Cardiac muscle cell (in vitro differentiated cells and primary cell): ENCODE data around the gene ADAMTS14. TPM values are rescaled to one million over a fixed set of nuclear protein-coding genes. Genes with fewer than 3 reads are reported as not detected.

Experiments
- DNase-seq, 2 donors: peaks; one replicate each; pipeline versions ENCODE4 v3.0.0 to v3.0.0-alpha.2; 2010 to 2017; ENCODE audit warnings: low read depth in 1 of 2, low spot score in 1 of 2
- H3K27ac ChIP-seq: fragments of 200-600 bp; sonication (generic); 2 replicates; pipeline ENCODE4 v1.5.1; 2016
- H3K27me3 ChIP-seq: fragments of 200-600 bp; sonication (generic); 2 replicates; pipeline ENCODE4 v1.6.0; 2016; ENCODE audit warnings: control low read depth
- H3K36me3 ChIP-seq: fragments of 200-600 bp; sonication (generic); 2 replicates; pipeline ENCODE4 v1.5.1; 2016; ENCODE audit warnings: control low read depth
- H3K4me1 ChIP-seq: fragments of 200-600 bp; sonication (generic); 2 replicates; pipeline ENCODE4 v1.8.1; 2017; ENCODE audit warnings: low read depth, mild to moderate bottlenecking, mixed run types
- H3K4me3 ChIP-seq: fragments of 200-600 bp; sonication (generic); 2 replicates; pipeline ENCODE4 v1.5.1; 2016; ENCODE audit warnings: mild to moderate bottlenecking
- H3K9me3 ChIP-seq: fragments of 200-600 bp; sonication (generic); 2 replicates; pipeline ENCODE4 v1.5.1; 2017; ENCODE audit warnings: low read depth, mild to moderate bottlenecking, control low read depth
- CTCF ChIP-seq: IDR thresholded peaks from 2 replicates; pipeline ENCODE4 v1.5.1; 2012; ENCODE audit warnings: low read depth, mild to moderate bottlenecking, low read length
- polyA plus RNA-seq: library from polyadenylated mRNA; unstranded; fragments of >200 nt; fragmentation: Nextera tagmentation; extraction: Ambion mirVana; gene quantifications from 2 replicates; pipeline ENCODE4 v1.2.1, GENCODE V29; 2016
- total RNA-seq: library from RNA; depleted of rRNA; stranded (reverse); fragments of >200 nt; gene quantifications from 2 replicates; pipeline ENCODE4 v1.2.3, GENCODE V29; 2016

Gene ADAMTS14
- total and polyA plus RNA-seq, 2 experiments from 2014 or later, result 1.2 to 1.9 TPM

- no peak for TF ChIP-seq CTCF
- H3K9me3 ChIP-seq, result no peaks in the 10 kb centered on the region
- no peaks in the 10 kb centered on the region for H3K27me3 ChIP-seq
- no peaks in the 10 kb centered on the region for H3K36me3 ChIP-seq
- H3K4me1 ChIP-seq, result peaks cover 3% of the 10 kb centered on the region
- no peak for DNase-seq
- H3K4me3 ChIP-seq, result no peak overlapping the region
- H3K27ac ChIP-seq, result no peak overlapping the region
Observed at GRCh38 chr10:70777063-70777875, 105.0 kb downstream of the ADAMTS14 start.

GRCh38 chr10:70778267-70778924 is 106.1 kb downstream of the ADAMTS14 start:
- H3K36me3 ChIP-seq, result no peaks in the 10 kb centered on the region
- H3K9me3 ChIP-seq, result no peaks in the 10 kb centered on the region
- H3K4me1 ChIP-seq, result peaks cover 3% of the 10 kb centered on the region
- H3K27me3 ChIP-seq, result no peaks in the 10 kb centered on the region
- no peak overlapping the region for H3K27ac ChIP-seq
- no peak overlapping the region for H3K4me3 ChIP-seq
- DNase-seq, result no peak
- no peak for TF ChIP-seq CTCF

DNA sequence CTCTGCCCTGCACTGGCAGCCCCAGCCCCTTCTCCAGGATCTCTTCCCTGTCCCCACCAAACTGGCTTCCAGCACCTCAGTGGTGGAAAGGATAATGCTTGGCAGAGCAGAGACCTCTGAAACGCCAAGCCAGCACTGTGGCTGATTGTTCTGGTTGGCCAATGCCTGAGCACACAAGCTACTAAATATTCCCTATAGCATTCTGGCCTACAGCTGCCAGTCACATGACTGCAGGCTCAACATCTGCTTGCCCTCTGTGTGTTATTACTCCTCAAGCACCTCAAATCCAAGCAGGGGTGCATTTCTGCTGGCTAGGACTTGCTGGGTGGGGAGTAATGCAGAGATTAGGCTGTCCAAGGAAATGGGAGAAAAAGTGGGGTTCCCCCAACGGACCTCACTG is 106.8 kb downstream of the ADAMTS14 start:
- DNase-seq, result peak in 1 of 2 donors; percentile 17
- Histone ChIP-seq H3K27me3 (no peaks in the 10 kb centered on the region), H3K27ac (no peak overlapping the region), H3K4me3 (no peak overlapping the region), H3K4me1 (peaks cover 3% of the 10 kb centered on the region), H3K36me3 (no peaks in the 10 kb centered on the region), H3K9me3 (no peaks in the 10 kb centered on the region)
- no peak for TF ChIP-seq CTCF

DNA sequence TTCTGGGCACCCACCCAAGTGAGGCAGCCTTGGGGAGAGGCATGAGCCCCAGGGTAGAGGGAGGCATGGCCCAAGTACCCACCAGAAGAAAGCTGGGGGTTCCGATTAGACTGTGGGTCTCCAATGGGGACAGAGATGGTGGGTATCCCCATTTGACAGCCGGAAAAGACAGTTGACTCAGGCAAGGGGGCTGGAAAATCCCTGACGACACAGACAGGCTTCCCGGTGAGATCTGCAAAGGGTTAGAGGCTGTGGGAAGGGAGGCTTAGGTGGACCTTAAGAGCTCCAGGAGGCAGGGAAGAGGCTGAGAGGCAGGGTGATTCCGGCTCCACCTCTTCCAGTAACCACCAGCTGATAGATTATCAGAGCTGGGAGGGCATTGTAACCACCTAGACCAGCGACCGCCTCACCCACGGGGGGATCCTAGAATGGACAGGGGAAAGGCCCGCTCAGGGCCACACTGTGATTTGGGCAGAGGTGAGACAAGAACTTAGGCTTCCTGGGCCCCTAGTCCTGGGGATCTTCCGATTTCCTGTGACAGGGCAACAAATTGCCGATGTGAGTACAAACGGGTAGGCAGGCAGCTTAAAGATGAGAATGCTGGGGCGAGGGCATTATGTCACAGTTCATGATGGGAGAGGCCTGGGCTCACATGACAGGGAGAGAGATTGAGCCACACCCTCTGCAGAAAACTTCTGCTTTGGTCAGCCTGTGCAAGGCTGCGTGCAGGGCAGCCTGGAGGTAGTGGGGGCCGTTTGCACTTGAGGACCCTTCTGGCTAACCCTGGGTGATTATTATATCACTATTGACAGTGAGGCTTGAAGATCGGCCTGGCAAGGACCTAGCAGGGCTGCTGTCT is 107.4 kb downstream of the ADAMTS14 start:
- H3K4me3 ChIP-seq, result no peak overlapping the region
- no peaks in the 10 kb centered on the region for H3K27me3 ChIP-seq
- no peaks in the 10 kb centered on the region for H3K9me3 ChIP-seq
- H3K36me3 ChIP-seq, result no peaks in the 10 kb centered on the region
- no peak overlapping the region for H3K27ac ChIP-seq
- DNase-seq, result no peak
- peaks cover 3% of the 10 kb centered on the region for H3K4me1 ChIP-seq
- TF ChIP-seq CTCF, result no peak

DNA sequence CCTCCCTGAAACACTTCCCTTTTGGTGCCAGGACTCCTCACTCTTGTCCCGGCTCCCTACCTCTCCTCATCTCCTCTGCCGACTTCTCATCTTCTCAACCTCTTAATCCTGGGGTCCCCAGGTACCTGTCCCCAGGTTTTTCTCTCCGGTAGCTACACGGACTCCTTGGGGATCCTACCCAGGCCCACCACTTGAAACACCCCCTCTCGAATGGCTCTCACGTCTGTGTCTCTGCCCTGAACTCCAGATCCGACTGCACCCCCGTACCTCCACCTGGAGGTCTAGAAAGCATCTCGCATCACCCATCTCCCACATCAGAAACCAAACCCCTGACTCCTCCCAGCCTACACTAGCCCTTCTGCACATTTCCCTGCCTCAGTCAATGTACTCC is 108.1 kb downstream of the ADAMTS14 start:
- Histone ChIP-seq H3K27ac (no peak overlapping the region), H3K4me3 (no peak overlapping the region), H3K27me3 (no peaks in the 10 kb centered on the region), H3K9me3 (no peaks in the 10 kb centered on the region), H3K36me3 (no peaks in the 10 kb centered on the region), H3K4me1 (peaks cover 3% of the 10 kb centered on the region)
- no peak for DNase-seq
- TF ChIP-seq CTCF, result no peak
